KG1 (cell line): ENCODE data around the gene HSPA1B.
"Not testable (repeated sequence)": the region's sequence is repeated elsewhere in the genome, so short reads cannot be mapped to it uniquely, and the experiment has no call there.

Experiments used
- DNase-seq: peaks from one replicate; lab custom pipeline; 2025; lab: John Stamatoyannopoulos, UW

The HSPA1B gene

DNA sequence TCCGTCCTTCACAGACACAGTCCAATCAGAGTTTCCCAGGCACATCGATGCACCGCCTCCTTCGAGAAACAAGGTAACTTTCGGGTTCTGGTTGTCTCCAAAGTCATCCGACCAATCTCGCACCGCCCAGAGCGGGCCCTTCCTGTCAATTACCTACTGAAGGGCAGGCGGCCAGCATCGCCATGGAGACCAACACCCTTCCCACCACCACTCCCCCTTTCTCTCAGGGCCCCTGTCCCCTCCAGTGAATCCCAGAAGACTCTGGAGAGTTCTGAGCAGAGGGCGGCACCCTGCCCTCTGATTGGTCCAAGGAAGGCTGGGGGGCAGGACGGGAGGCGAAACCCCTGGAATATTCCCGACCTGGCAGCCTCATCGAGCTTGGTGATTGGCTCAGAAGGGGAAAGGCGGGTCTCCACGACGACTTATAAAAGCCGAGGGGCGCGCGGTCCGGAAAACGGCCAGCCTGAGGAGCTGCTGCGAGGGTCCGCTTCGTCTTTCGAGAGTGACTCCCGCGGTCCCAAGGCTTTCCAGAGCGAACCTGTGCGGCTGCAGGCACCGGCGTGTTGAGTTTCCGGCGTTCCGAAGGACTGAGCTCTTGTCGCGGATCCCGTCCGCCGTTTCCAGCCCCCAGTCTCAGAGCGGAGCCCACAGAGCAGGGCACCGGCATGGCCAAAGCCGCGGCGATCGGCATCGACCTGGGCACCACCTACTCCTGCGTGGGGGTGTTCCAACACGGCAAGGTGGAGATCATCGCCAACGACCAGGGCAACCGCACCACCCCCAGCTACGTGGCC, at the start of gene HSPA1B:
HSPA1B (plus strand) TSS at position 453 of the 794 bp plus-strand sequence; CDS start at position 666, 213 bp downstream.
- peak; percentile 100 for DNase-seq

- no peak for DNase-seq
Observed at GRCh38 chr6:31778193-31778592, 49.3 kb upstream of the HSPA1B start.

DNA sequence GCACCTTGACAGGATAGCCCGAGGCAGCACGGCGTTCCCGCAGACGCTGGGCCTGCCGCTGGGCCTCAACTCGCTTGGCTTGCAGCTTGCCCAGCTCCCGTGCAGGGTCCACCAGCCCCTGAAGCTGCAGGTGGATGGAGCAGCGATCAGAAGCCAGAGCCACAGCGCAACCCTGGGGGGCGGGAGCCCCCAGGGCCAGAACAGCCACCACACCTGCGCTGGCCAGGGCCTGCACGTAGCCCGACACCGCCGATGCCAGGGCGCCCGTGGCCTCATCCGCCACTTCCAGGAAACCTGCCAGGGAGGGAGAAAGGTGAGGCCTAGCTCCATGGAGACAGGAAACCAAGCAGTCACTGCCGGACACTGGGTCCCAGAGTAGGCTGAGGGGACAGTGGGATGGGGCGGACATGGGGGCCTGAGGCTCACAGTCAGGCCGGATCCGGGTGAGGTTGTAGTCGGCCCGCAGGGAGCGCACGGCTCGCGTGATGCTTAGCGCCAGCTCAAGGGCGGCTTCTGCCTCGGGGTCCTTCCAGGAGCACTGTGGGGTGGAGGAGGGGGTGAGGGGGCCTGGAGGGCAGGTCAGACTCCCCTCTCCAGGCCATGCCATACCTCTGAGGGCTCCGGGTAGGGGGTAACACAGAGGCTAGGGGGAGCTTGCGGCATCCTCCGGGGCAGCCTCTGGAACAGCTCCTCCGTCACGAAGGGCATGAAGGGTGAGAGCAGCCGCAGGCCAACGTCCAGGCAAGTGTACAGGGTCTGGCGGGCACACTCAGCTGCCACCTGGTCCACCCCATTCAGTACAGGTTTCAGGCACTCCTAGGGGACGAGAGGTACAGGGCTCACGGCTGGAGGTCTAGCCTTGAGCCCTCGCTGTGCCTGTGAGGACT, 48.3 kb upstream of the HSPA1B start:
- DNase-seq: no peak

GRCh38 chr6:31779908-31780307, 47.6 kb upstream of the HSPA1B start:
- DNase-seq: no peak

- no peak for DNase-seq
Observed at GRCh38 chr6:31780507-31781243, 46.9 kb upstream of the HSPA1B start.

- no peak for DNase-seq
Observed at GRCh38 chr6:31781244-31782125, 46.1 kb upstream of the HSPA1B start.

GRCh38 chr6:31782126-31782855, 45.2 kb upstream of the HSPA1B start:
- DNase-seq: no peak

- no peak for DNase-seq
Observed at GRCh38 chr6:31784098-31784925, 43.2 kb upstream of the HSPA1B start.

DNA sequence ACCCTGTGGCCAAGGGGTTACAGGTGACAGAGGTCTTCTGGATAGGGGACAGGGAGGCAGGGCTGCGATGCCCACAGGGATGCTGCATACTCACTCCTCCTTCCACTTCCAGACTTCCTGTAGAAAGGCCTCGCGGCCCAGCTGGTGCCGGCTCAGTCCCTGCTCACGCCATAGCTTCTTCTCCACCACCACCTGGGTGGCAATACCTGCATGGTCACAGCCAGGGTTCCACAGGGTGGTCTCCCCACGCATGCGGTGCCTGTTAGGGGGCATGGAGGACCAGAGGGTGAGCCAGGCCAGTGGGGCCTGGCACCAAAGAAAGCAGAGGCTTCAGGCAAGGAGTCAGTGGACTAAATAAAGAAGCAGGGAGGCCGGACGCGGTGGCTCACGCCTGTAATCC, 42.1 kb upstream of the HSPA1B start:
- DNase-seq: no peak

GRCh38 chr6:31791324-31792089, 36.0 kb upstream of the HSPA1B start:
- DNase-seq: no peak

DNA sequence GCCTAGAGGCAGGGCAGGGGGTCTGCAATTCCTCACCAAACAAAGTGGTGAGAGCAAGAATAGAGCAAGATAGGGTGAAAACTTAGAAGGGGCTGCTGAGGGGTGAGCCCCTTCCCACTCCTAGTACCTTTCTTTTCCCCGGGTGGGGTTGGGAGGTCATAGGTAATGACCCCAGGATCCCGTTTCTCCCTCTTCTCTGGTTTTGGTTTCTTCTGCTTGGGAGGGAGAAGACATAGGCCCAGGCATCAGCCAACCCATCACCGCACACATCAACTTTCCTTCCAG, 35.5 kb upstream of the HSPA1B start:
- DNase-seq: no peak

GRCh38 chr6:31792761-31793171, 34.8 kb upstream of the HSPA1B start:
- no peak for DNase-seq

- not testable (repeated sequence) for DNase-seq
Observed at GRCh38 chr6:31793927-31794245, 33.7 kb upstream of the HSPA1B start.

GRCh38 chr6:31794294-31794865, 33.2 kb upstream of the HSPA1B start:
- DNase-seq: no peak

GRCh38 chr6:31794866-31795615, 32.5 kb upstream of the HSPA1B start:
- DNase-seq: no peak

DNA sequence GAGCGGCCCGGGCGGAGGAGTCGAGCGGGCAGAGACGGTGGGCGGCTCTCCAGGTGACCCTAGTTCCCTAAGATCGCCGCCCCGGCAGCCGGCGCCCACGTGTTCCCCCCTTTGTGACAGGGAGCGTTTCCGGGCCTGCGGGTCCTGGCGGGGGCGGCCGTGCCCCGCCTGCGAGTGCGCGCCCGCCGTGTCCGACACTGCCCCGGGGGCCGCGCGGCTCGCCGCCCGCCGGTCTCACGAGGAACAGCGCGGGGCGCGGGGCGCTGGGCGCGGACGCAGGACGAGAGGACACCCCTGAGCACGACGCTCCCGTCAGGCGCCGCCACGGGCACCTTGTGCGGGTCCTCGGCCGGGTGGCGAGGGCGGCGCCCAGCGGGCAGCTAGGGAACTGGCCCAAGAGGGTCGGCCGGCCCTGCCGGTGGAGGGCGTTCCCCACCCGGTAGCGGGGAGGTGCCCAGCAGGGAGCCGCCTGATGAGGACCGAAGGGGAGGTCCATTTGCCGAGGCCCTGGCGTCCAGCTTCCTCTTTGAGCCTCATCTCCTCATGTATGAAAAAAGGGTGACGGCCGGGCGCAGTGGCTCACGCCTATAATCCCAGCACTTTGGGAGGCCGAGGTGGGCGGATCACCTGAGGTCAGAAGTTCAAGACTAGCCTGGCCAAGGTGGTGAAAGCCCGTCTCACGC, 31.8 kb upstream of the HSPA1B start, which contains the start of gene VARS1:
VARS1 (minus strand) TSS at position 137 of the 683 bp plus-strand sequence. CDS start 535 bp downstream, outside the sequence.
- DNase-seq: peak; percentile 58

DNA sequence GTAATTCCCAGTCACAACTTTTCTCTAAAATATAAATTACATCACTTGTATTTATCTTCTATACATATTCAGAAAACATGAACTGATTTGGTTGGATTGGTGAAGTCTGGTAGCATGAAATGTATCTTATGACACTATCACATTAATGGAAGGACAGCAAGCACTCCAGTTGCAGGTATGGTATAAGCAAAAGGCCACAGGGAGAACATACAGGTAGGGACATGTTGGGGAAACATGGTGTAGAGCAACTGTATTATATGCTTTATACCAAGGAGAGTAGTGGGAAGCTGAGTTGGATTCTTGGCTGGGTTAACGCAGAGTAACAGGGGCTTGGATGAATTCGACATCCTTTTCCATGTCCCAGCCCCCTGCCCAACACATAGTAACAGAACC, 30.5 kb upstream of the HSPA1B start:
- DNase-seq: no peak
